Neural cell (in vitro differentiated cells): ENCODE results near the gene TRPM3. TPM values are rescaled to one million over a fixed set of nuclear protein-coding genes. Genes with fewer than 3 reads are reported as not detected.

Source experiments
- H2AFZ ChIP-seq: fragments of 200-600, 300-800 bp; sonication (generic), shearing (Covaris generic); 2 replicates; pipeline ENCODE4 v1.6.0; 2014; ENCODE audit warnings: low read depth, mild to moderate bottlenecking, antibody characterized with exemption, low read length, moderate library complexity
- H3F3A ChIP-seq: fragments of 200-600 bp; shearing (Covaris generic); 2 replicates; pipeline ENCODE4 v1.6.1; 2016; ENCODE audit warnings: mild to moderate bottlenecking, moderate library complexity, mixed read lengths, antibody characterized with exemption, low read length; ENCODE audit not compliant: insufficient read depth, poor library complexity, severe bottlenecking
- H3K27ac ChIP-seq: fragments of 200-600, 300-800 bp; sonication (generic), shearing (Covaris generic); 2 replicates; pipeline ENCODE4 v1.5.1; 2014; ENCODE audit warnings: mild to moderate bottlenecking, low read length, moderate library complexity
- H3K27me3 ChIP-seq: fragments of 300-800, 200-600 bp; sonication (generic), shearing (Covaris generic); 2 replicates; pipeline ENCODE4 v1.6.0; 2014; ENCODE audit warnings: mild to moderate bottlenecking, low read depth, low read length, moderate library complexity; ENCODE audit not compliant: insufficient read depth
- H3K36me3 ChIP-seq: fragments of 300-800, 200-600 bp; sonication (generic), shearing (Covaris generic); 2 replicates; pipeline ENCODE4 v1.5.1; 2014; ENCODE audit warnings: mild to moderate bottlenecking, antibody characterized with exemption, low read length, moderate library complexity; ENCODE audit not compliant: insufficient read depth
- H3K4me2 ChIP-seq: fragments of 300-800, 200-600 bp; sonication (generic), shearing (Covaris generic); 2 replicates; pipeline ENCODE4 v1.6.0; 2014; ENCODE audit warnings: mild to moderate bottlenecking, low read length
- H3K4me3 ChIP-seq: fragments of 300-800, 200-600 bp; sonication (generic), shearing (Covaris generic); 2 replicates; pipeline ENCODE4 v1.5.1; 2014; ENCODE audit warnings: mild to moderate bottlenecking, low read length, moderate library complexity
- H3K79me2 ChIP-seq: fragments of 200-600 bp; shearing (Covaris generic); replicated peaks from 2 replicates; pipeline ENCODE4 v1.6.0; 2014; ENCODE audit warnings: mild to moderate bottlenecking, low read length, moderate library complexity; ENCODE audit not compliant: insufficient read depth
- H3K9ac ChIP-seq: fragments of 300-800, 200-600 bp; sonication (generic), shearing (Covaris generic); 2 replicates; pipeline ENCODE4 v1.6.1; 2016; ENCODE audit warnings: mild to moderate bottlenecking, low read length, mixed read lengths
- H3K9me2 ChIP-seq: fragments of 200-600 bp; shearing (Covaris generic); 2 replicates; pipeline ENCODE4 v1.6.1; 2016; ENCODE audit warnings: mild to moderate bottlenecking, low read length, mixed read lengths; ENCODE audit not compliant: insufficient read depth
- H3K9me3 ChIP-seq: fragments of 200-600, 300-800 bp; sonication (generic), shearing (Covaris generic); 2 replicates; pipeline ENCODE4 v1.6.1; 2016; ENCODE audit warnings: mild to moderate bottlenecking, mixed run types, low read length, moderate library complexity, mixed read lengths
- H4K20me1 ChIP-seq: fragments of 200-600 bp; shearing (Covaris generic); 2 replicates; pipeline ENCODE4 v1.6.1; 2016; ENCODE audit warnings: mild to moderate bottlenecking, mixed run types; ENCODE audit not compliant: insufficient read depth
- CTCF ChIP-seq: fragments of 450-650 bp; IDR thresholded peaks from 2 replicates; pipeline ENCODE4 v1.5.1; 2014; ENCODE audit warnings: antibody characterized with exemption, mild to moderate bottlenecking, moderate library complexity; ENCODE audit not compliant: poor library complexity, severe bottlenecking
- EP300 ChIP-seq: fragments of 450-650 bp; conservative IDR thresholded peaks from 2 replicates; pipeline ENCODE4 v1.6.1; 2014; ENCODE audit warnings: antibody characterized with exemption, mild to moderate bottlenecking, moderate library complexity; ENCODE audit not compliant: poor library complexity, severe bottlenecking
- EZH2 ChIP-seq: fragments of 200-600, 300-800 bp; shearing (Covaris generic), sonication (generic); IDR thresholded peaks from 2 replicates; pipeline ENCODE4 v1.6.1; 2014; ENCODE audit warnings: antibody characterized with exemption, low read length, borderline replicate concordance, mild to moderate bottlenecking; ENCODE audit not compliant: insufficient read depth, poor library complexity, severe bottlenecking
- MXI1 ChIP-seq: fragments of 450-650 bp; conservative IDR thresholded peaks from 2 replicates; pipeline ENCODE4 v1.6.1; 2014; ENCODE audit warnings: antibody characterized with exemption, mild to moderate bottlenecking; ENCODE audit not compliant: poor library complexity, severe bottlenecking
- POLR2AphosphoS5 ChIP-seq: IDR thresholded peaks from 2 replicates; pipeline ENCODE4 v1.6.1; 2012
- RAD21 ChIP-seq: fragments of 450-650 bp; conservative IDR thresholded peaks from 2 replicates; pipeline ENCODE4 v1.6.1; 2014; ENCODE audit warnings: antibody characterized with exemption, mild to moderate bottlenecking, moderate library complexity
- SMC3 ChIP-seq: fragments of 450-650 bp; conservative IDR thresholded peaks from 2 replicates; pipeline ENCODE4 v1.6.1; 2014; ENCODE audit warnings: antibody characterized with exemption, mild to moderate bottlenecking, moderate library complexity; ENCODE audit not compliant: poor library complexity
- TAF1 ChIP-seq: IDR thresholded peaks from 2 replicates; pipeline ENCODE4 v1.6.1; 2012; ENCODE audit warnings: low read depth
- polyA plus RNA-seq: library from polyadenylated mRNA; depleted of rRNA; stranded (reverse); fragments of >200 nt; gene quantifications from 2 replicates; pipeline ENCODE4 v1.2.3, GENCODE V29; 2014
- TF ChIP-seq, protein P1 (sequence below): IDR thresholded peaks from 2 replicates; pipeline ENCODE4 v1.6.1; 2012; ENCODE audit warnings: borderline replicate concordance

Gene TRPM3
- polyA plus RNA-seq, 1 donor from 2014 or later, result 1.3 TPM

DNA sequence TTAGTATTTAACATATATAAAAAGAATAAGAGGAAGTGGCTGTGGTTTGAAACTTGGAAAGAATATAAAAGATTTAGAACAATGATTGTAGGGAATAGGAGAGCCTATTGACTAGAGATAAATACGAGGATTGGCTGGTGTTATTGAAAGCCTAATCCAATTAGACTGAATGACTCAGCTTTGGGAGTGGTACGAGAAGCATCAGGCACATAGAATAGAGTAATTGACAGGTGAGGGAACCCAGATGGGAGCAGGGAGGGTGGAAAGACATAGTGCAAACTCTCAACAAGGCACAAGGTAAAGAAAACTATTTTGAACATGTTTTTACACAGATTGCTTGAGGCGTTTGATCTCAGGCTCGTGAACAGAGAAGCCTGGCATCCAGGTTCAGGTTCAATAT lies 368.1 kb downstream of the TRPM3 start:
- H3K9me2 ChIP-seq, result no peaks in the 10 kb centered on the region
- H3K4me2 ChIP-seq, result no peak overlapping the region
- H2AFZ ChIP-seq, result no peak overlapping the region
- no peaks in the 10 kb centered on the region for H3K79me2 ChIP-seq
- no peak overlapping the region for H3K9ac ChIP-seq
- H3K27ac ChIP-seq, result no peak overlapping the region
- H3K4me3 ChIP-seq, result no peak overlapping the region
- H3K27me3 ChIP-seq, result no peaks in the 10 kb centered on the region
- no peaks in the 10 kb centered on the region for H4K20me1 ChIP-seq
- no peaks in the 10 kb centered on the region for H3F3A ChIP-seq
- no peaks in the 10 kb centered on the region for H3K9me3 ChIP-seq
- TF ChIP-seq EZH2 (no peak), SMC3 (no peak), RAD21 (no peak), POLR2AphosphoS5 (no peak), MXI1 (no peak), EP300 (no peak), TAF1 (no peak), CTCF (no peak)
- TF ChIP-seq, protein P1, sequence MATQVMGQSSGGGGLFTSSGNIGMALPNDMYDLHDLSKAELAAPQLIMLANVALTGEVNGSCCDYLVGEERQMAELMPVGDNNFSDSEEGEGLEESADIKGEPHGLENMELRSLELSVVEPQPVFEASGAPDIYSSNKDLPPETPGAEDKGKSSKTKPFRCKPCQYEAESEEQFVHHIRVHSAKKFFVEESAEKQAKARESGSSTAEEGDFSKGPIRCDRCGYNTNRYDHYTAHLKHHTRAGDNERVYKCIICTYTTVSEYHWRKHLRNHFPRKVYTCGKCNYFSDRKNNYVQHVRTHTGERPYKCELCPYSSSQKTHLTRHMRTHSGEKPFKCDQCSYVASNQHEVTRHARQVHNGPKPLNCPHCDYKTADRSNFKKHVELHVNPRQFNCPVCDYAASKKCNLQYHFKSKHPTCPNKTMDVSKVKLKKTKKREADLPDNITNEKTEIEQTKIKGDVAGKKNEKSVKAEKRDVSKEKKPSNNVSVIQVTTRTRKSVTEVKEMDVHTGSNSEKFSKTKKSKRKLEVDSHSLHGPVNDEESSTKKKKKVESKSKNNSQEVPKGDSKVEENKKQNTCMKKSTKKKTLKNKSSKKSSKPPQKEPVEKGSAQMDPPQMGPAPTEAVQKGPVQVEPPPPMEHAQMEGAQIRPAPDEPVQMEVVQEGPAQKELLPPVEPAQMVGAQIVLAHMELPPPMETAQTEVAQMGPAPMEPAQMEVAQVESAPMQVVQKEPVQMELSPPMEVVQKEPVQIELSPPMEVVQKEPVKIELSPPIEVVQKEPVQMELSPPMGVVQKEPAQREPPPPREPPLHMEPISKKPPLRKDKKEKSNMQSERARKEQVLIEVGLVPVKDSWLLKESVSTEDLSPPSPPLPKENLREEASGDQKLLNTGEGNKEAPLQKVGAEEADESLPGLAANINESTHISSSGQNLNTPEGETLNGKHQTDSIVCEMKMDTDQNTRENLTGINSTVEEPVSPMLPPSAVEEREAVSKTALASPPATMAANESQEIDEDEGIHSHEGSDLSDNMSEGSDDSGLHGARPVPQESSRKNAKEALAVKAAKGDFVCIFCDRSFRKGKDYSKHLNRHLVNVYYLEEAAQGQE, result no peak
- no peaks in the 10 kb centered on the region for H3K36me3 ChIP-seq

- Histone ChIP-seq H3K9me3 (no peaks in the 10 kb centered on the region), H3K4me3 (no peak overlapping the region), H3K4me2 (no peak overlapping the region), H3K9ac (no peak overlapping the region), H4K20me1 (no peaks in the 10 kb centered on the region), H3K27me3 (no peaks in the 10 kb centered on the region), H3K27ac (no peak overlapping the region), H3F3A (no peaks in the 10 kb centered on the region), H3K79me2 (no peaks in the 10 kb centered on the region), H2AFZ (no peak overlapping the region), H3K36me3 (no peaks in the 10 kb centered on the region), H3K9me2 (no peaks in the 10 kb centered on the region)
- TF ChIP-seq EZH2, result no peak
- no peak for TF ChIP-seq RAD21
- TF ChIP-seq EP300, result no peak
- TF ChIP-seq, protein P1, result no peak
- TF ChIP-seq SMC3, result no peak
- no peak for TF ChIP-seq POLR2AphosphoS5
- no peak for TF ChIP-seq CTCF
- no peak for TF ChIP-seq TAF1
- TF ChIP-seq MXI1, result no peak
Observed at GRCh38 chr9:70749066-70749465, 372.4 kb downstream of the TRPM3 start.
